HepG2 (cell line): Measurements from ENCODE around the gene RNASE11. TPM values are rescaled to one million over a fixed set of nuclear protein-coding genes. Genes with fewer than 3 reads are reported as not detected.
A peak's percentile ranks its signal among the peaks of the same experiment; 100 is the strongest.

ENCODE experiments used
- KDM2A ChIP-seq: sonication (generic); formaldehyde crosslinking; IDR thresholded peaks from 2 replicates; pipeline ENCODE4 v1.4.0; 2020; ENCODE audit warnings: low read depth, missing genetic modification reagents, borderline replicate concordance
- PAF1 ChIP-seq: IDR thresholded peaks from 2 replicates; pipeline ENCODE4 v1.6.1; 2016; ENCODE audit warnings: missing genetic modification reagents, missing compliant biosample characterization
- PLRG1 ChIP-seq: fragments of 450-650 bp; conservative IDR thresholded peaks from 2 replicates; pipeline ENCODE4 v1.6.1; 2016
- SCMH1 ChIP-seq: sonication (generic); formaldehyde crosslinking; IDR thresholded peaks from 2 replicates; pipeline ENCODE4 v1.9.0; 2021; ENCODE audit warnings: missing genetic modification reagents, mild to moderate bottlenecking, borderline replicate concordance
- TBX3 ChIP-seq: fragments of 450-650 bp; IDR thresholded peaks from 2 replicates; pipeline ENCODE4 v1.6.1; 2017; ENCODE audit warnings: antibody characterized with exemption, mild to moderate bottlenecking, inconsistent platforms, borderline replicate concordance
- YEATS2 ChIP-seq: sonication (generic); formaldehyde crosslinking; IDR thresholded peaks from 2 replicates; pipeline ENCODE4 v1.4.0; 2020; ENCODE audit warnings: missing genetic modification reagents, borderline replicate concordance
- ZNF292 ChIP-seq: sonication (generic); formaldehyde crosslinking; IDR thresholded peaks from 2 replicates; pipeline ENCODE4 v1.8.1; 2022; ENCODE audit warnings: mild to moderate bottlenecking, low read depth, missing genetic modification reagents, borderline replicate concordance
- ZNF30 ChIP-seq: sonication (generic); formaldehyde crosslinking; IDR thresholded peaks from 2 replicates; pipeline ENCODE4 v1.5.0; 2020; ENCODE audit warnings: mild to moderate bottlenecking, missing genetic modification reagents
- ZNF33A ChIP-seq: sonication (generic); formaldehyde crosslinking; IDR thresholded peaks from 2 replicates; pipeline ENCODE4 v1.5.1; 2020; ENCODE audit warnings: missing genetic modification reagents, mild to moderate bottlenecking, moderate library complexity, borderline replicate concordance
- ZNF547 ChIP-seq: sonication (generic); formaldehyde crosslinking; IDR thresholded peaks from 2 replicates; pipeline ENCODE4 v1.5.1; 2020; ENCODE audit warnings: mild to moderate bottlenecking, missing genetic modification reagents
- ZNF556 ChIP-seq: sonication (generic); formaldehyde crosslinking; IDR thresholded peaks from 2 replicates; pipeline ENCODE4 v1.4.0; 2020; ENCODE audit warnings: mild to moderate bottlenecking, missing genetic modification reagents, borderline replicate concordance
- ZNF577 ChIP-seq: sonication (generic); formaldehyde crosslinking; IDR thresholded peaks from 2 replicates; pipeline ENCODE4 v1.4.0; 2020; ENCODE audit warnings: mild to moderate bottlenecking, low read depth, missing genetic modification reagents, borderline replicate concordance
- ZNF652 ChIP-seq: IDR thresholded peaks from 2 replicates; pipeline ENCODE4 v1.6.1; 2016; ENCODE audit warnings: low read depth, borderline replicate concordance
- ZNF7 ChIP-seq: IDR thresholded peaks from 2 replicates; pipeline ENCODE4 v1.6.1; 2016; ENCODE audit warnings: missing biosample characterization, missing genetic modification reagents
- polyA plus RNA-seq, 8 experiments: library from polyadenylated mRNA; depleted of rRNA in 3 of 8; stranded (reverse) in 7 of 8; unstranded in 1 of 8; fragments of >200 nt; fragmentation: Illumina TruSeq in 4 of 8; extraction: Trizol in 4 of 8; gene quantifications; 2 replicates each; pipeline versions ENCODE4 v1.2.1 to v1.2.3, GENCODE V29; 2011 to 2016; ENCODE audit warnings: low read depth in 4 of 8, missing spikeins in 1 of 8, mixed read lengths in 1 of 8; ENCODE audit not compliant: insufficient read depth in 1 of 8
- total RNA-seq, 5 experiments: library from RNA; depleted of rRNA; stranded (reverse); fragments of >200 nt; fragmentation: Illumina TruSeq; extraction: Trizol; gene quantifications; 2 replicates each; pipeline ENCODE4 v1.2.3, GENCODE V29; 2016; ENCODE audit warnings: low read depth in 1 of 5
- TF ChIP-seq, protein P1 (sequence below): sonication (generic); formaldehyde crosslinking; IDR thresholded peaks from 2 replicates; pipeline ENCODE4 v1.5.1; 2020; ENCODE audit warnings: mild to moderate bottlenecking, missing genetic modification reagents
- TF ChIP-seq, protein P2 (sequence below): sonication (generic); formaldehyde crosslinking; IDR thresholded peaks from 2 replicates; pipeline ENCODE4 v1.4.0; 2020; ENCODE audit warnings: mild to moderate bottlenecking, missing genetic modification reagents
- TF ChIP-seq, protein P3 (sequence below): sonication (generic); formaldehyde crosslinking; IDR thresholded peaks from 2 replicates; pipeline ENCODE4 v1.5.1; 2020; ENCODE audit warnings: mild to moderate bottlenecking, missing genetic modification reagents, borderline replicate concordance
- TF ChIP-seq, protein P4 (sequence below): sonication (generic); formaldehyde crosslinking; IDR thresholded peaks from 2 replicates; pipeline ENCODE4 v1.4.0; 2020; ENCODE audit warnings: missing genetic modification reagents

Gene RNASE11
- total and polyA plus RNA-seq, 2 of the 13 experiments (the other 11 are each of a cell fraction or from before 2014, with no cell fraction given): not detected

DNA sequence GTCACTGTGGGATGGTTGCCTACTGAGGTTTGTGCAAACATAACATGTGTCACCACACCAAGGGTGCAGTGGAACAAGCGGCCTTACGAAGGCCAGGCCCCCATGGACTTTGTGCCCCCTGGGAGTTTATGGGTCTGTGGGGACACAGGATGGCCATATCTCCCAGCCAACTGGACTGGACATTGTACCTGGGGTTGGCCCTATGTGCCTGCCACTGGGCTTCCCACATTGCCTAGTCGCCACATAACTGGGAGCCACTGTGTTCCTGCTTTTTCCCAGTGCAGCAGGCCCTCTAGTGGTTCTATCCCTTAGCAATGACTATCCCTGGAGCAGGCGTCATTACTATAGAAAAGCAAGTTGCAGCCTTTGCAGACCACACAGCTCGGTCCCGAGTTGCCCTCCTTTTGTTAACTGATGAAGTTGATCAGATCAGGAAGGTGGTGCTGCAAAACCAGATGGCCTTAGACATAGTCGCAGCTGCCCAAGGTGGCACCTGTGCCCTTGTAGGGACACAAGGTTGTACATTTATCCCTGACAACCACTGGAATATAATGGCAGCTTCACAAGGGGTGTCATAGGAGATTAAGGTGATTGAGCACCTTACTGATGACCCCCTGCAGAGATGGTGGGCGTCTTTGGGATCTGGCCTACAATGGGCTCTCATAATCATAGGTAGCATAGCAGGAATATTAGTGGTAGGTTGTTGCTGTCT, 18.5 kb upstream of the RNASE11 start (continued):
- TF ChIP-seq, protein P1, sequence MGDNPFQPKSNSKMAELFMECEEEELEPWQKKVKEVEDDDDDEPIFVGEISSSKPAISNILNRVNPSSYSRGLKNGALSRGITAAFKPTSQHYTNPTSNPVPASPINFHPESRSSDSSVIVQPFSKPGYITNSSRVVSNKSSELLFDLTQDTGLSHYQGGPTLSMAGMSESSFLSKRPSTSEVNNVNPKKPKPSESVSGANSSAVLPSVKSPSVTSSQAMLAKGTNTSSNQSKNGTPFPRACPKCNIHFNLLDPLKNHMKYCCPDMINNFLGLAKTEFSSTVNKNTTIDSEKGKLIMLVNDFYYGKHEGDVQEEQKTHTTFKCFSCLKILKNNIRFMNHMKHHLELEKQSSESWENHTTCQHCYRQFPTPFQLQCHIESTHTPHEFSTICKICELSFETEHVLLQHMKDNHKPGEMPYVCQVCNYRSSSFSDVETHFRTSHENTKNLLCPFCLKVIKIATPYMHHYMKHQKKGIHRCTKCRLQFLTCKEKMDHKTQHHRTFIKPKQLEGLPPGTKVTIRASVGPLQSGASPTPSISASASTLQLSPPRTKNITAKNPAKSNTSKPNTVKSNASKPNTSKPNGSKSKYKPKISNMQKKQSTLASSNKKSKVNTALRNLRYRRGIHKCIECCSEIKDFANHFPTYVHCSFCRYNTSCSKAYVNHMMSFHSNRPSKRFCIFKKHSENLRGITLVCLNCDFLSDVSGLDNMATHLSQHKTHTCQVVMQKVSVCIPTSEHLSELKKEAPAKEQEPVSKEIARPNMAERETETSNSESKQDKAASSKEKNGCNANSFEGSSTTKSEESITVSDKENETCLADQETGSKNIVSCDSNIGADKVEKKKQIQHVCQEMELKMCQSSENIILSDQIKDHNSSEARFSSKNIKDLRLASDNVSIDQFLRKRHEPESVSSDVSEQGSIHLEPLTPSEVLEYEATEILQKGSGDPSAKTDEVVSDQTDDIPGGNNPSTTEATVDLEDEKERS (CRISPR knock-in tag): no peak; the same call in 1 of the 2 replicates
- TF ChIP-seq, protein P2, sequence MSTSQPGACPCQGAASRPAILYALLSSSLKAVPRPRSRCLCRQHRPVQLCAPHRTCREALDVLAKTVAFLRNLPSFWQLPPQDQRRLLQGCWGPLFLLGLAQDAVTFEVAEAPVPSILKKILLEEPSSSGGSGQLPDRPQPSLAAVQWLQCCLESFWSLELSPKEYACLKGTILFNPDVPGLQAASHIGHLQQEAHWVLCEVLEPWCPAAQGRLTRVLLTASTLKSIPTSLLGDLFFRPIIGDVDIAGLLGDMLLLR (CRISPR knock-in tag): no peak
- 0 out of 2 replicates have a peak, but pooled peaks have one; percentile 53 for TF ChIP-seq ZNF556 (CRISPR knock-in tag)
- no peak for TF ChIP-seq YEATS2 (CRISPR knock-in tag)
- TF ChIP-seq ZNF7 (CRISPR knock-in tag): no peak
- no peak for TF ChIP-seq TBX3
- TF ChIP-seq ZNF292: peak; percentile 28; the same call in 1 of the 2 replicates
- TF ChIP-seq SCMH1 (CRISPR knock-in tag): no peak
- peak; percentile 48; the same call in 1 of the 2 replicates for TF ChIP-seq ZNF547 (CRISPR knock-in tag)
- TF ChIP-seq PAF1 (CRISPR knock-in tag): no peak
- no peak for TF ChIP-seq ZNF577 (CRISPR knock-in tag)
- TF ChIP-seq, protein P3, sequence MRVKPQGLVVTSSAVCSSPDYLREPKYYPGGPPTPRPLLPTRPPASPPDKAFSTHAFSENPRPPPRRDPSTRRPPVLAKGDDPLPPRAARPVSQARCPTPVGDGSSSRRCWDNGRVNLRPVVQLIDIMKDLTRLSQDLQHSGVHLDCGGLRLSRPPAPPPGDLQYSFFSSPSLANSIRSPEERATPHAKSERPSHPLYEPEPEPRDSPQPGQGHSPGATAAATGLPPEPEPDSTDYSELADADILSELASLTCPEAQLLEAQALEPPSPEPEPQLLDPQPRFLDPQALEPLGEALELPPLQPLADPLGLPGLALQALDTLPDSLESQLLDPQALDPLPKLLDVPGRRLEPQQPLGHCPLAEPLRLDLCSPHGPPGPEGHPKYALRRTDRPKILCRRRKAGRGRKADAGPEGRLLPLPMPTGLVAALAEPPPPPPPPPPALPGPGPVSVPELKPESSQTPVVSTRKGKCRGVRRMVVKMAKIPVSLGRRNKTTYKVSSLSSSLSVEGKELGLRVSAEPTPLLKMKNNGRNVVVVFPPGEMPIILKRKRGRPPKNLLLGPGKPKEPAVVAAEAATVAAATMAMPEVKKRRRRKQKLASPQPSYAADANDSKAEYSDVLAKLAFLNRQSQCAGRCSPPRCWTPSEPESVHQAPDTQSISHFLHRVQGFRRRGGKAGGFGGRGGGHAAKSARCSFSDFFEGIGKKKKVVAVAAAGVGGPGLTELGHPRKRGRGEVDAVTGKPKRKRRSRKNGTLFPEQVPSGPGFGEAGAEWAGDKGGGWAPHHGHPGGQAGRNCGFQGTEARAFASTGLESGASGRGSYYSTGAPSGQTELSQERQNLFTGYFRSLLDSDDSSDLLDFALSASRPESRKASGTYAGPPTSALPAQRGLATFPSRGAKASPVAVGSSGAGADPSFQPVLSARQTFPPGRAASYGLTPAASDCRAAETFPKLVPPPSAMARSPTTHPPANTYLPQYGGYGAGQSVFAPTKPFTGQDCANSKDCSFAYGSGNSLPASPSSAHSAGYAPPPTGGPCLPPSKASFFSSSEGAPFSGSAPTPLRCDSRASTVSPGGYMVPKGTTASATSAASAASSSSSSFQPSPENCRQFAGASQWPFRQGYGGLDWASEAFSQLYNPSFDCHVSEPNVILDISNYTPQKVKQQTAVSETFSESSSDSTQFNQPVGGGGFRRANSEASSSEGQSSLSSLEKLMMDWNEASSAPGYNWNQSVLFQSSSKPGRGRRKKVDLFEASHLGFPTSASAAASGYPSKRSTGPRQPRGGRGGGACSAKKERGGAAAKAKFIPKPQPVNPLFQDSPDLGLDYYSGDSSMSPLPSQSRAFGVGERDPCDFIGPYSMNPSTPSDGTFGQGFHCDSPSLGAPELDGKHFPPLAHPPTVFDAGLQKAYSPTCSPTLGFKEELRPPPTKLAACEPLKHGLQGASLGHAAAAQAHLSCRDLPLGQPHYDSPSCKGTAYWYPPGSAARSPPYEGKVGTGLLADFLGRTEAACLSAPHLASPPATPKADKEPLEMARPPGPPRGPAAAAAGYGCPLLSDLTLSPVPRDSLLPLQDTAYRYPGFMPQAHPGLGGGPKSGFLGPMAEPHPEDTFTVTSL (CRISPR knock-in tag): no peak
- TF ChIP-seq ZNF33A (CRISPR knock-in tag): no peak
- TF ChIP-seq, protein P4, sequence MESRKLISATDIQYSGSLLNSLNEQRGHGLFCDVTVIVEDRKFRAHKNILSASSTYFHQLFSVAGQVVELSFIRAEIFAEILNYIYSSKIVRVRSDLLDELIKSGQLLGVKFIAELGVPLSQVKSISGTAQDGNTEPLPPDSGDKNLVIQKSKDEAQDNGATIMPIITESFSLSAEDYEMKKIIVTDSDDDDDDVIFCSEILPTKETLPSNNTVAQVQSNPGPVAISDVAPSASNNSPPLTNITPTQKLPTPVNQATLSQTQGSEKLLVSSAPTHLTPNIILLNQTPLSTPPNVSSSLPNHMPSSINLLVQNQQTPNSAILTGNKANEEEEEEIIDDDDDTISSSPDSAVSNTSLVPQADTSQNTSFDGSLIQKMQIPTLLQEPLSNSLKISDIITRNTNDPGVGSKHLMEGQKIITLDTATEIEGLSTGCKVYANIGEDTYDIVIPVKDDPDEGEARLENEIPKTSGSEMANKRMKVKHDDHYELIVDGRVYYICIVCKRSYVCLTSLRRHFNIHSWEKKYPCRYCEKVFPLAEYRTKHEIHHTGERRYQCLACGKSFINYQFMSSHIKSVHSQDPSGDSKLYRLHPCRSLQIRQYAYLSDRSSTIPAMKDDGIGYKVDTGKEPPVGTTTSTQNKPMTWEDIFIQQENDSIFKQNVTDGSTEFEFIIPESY (CRISPR knock-in tag): 0 out of 2 replicates have a peak, but pooled peaks have one; percentile 35
- TF ChIP-seq PLRG1: no peak
- no peak; the same call in 1 of the 2 replicates for TF ChIP-seq ZNF652 (CRISPR knock-in tag)
- no peak for TF ChIP-seq ZNF30 (CRISPR knock-in tag)
- TF ChIP-seq KDM2A (CRISPR knock-in tag): peak; percentile 52; the same call in 1 of the 2 replicates
